ENCODE results near the gene CCDC24.

DNA sequence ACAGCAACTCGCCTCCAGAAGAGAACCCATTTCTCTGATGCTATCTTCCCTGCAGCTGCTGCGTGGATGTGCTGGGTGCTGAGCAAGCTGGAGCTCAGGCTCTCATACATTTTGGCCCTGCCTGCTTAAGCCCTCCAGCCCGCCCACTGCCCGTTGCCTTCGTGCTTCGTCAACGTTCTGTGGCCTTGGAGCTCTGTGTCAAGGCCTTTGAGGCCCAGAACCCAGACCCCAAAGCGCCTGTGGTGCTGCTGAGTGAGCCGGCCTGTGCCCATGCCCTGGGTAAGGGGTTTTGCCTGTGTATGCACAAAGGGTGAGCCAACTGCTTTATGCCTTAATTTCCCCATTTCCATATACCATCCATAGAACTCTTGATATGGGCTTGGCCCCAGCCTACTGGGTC, 20.5 kb upstream of the CCDC24 start:
- TF ChIP-seq EZH2 (IDR thresholded peaks at IDR 0.05; ENCODE audit: low read length, missing control alignments): no peak
- TF ChIP-seq CTCF (conservative IDR thresholded peaks at IDR 0.05 in 1 of 2, IDR thresholded peaks at IDR 0.05 in 1 of 2; ENCODE audit: low read depth in 1 of 2, low read length in 2 of 2): no peak
